ENCODE measurements around the gene TBX21.

DNA sequence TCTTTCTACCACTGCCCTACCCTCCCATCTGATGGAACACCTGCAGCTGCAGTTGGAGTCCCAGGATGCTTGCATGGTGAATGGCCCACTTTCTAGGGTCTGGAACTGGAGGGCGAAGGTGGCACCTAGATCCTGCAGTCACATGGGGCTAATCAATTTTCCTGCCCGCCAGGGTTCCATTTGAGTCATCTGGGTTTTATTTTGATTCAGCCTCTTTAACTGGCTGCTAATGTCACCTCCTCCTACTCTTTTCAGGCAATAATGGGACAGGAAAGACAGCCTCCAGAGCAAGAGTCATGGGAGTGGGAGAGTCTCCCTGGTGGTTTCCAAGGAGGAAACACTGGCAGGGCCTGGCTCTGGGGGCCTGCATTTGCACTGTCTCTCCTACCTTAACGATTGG lies 42.9 kb upstream of the TBX21 start:
- no peak for TF ChIP-seq CUX1 (IDR thresholded peaks at IDR 0.05; ENCODE audit: insufficient replicate concordance, low read depth, low read length)
- no peak for TF ChIP-seq HCFC1 (IDR thresholded peaks at IDR 0.05; ENCODE audit: low read length)
- TF ChIP-seq ZNF24 (IDR thresholded peaks at IDR 0.05) = no peak
- TF ChIP-seq GABPA (IDR thresholded peaks at IDR 0.05; ENCODE audit: low read depth) = no peak
- no peak for TF ChIP-seq POLR2AphosphoS5 (IDR thresholded peaks at IDR 0.05; ENCODE audit: low read length)
- no peak for TF ChIP-seq HDAC6 (IDR thresholded peaks at IDR 0.05; ENCODE audit: unreplicated experiment)
- no peak for TF ChIP-seq CTCF (IDR thresholded peaks at IDR 0.05 in 2 of 3, conservative IDR thresholded peaks at IDR 0.05 in 1 of 3; ENCODE audit: control insufficient read depth in 2 of 3, extremely low read depth in 1 of 3, insufficient read depth in 1 of 3, low read depth in 3 of 3, low read length in 3 of 3)

Measured in GM12878 (cell line).